Ascending aorta (tissue), 2 donors: ENCODE measurements around the gene FOXJ3. TPM values are rescaled to one million over a fixed set of nuclear protein-coding genes. Genes with fewer than 3 reads are reported as not detected.

ENCODE experiments used
- DNase-seq, 2 donors: peaks; one replicate each; pipeline ENCODE4 v3.0.0-alpha.2; 2019; ENCODE audit warnings: low spot score in 2 of 2
- H3K27ac ChIP-seq, 2 donors: fragments of 200-600 bp; sonication (generic); one replicate each; pipeline ENCODE4 v1.5.1; 2016 to 2017; ENCODE audit warnings: mild to moderate bottlenecking in 1 of 2
- H3K27me3 ChIP-seq: fragments of 200-600 bp; sonication (generic); one replicate; pipeline ENCODE4 v1.5.1; 2017
- H3K36me3 ChIP-seq, 2 donors: fragments of 200-600 bp; sonication (generic); one replicate each; pipeline ENCODE4 v1.5.1; 2016
- H3K4me1 ChIP-seq, 2 donors: fragments of 200-600 bp; sonication (generic); one replicate each; pipeline ENCODE4 v1.5.1; 2016 to 2017; ENCODE audit warnings: mild to moderate bottlenecking in 1 of 2
- H3K4me3 ChIP-seq, 2 donors: fragments of 200-600 bp; sonication (generic); one replicate each; pipeline ENCODE4 v1.5.1; 2016 to 2017; ENCODE audit warnings: mild to moderate bottlenecking in 1 of 2
- H3K9me3 ChIP-seq, 2 donors: fragments of 200-600 bp; sonication (generic); one replicate each; pipeline ENCODE4 v1.5.1; 2016
- CTCF ChIP-seq, 3 experiments: fragments of 200-600 bp in 2 of 3; fragments of 450-650 bp in 1 of 3; sonication (generic) in 2 of 3; IDR thresholded peaks; one replicate each; pipeline ENCODE4 v1.5.1; 2016 to 2019; ENCODE audit warnings: antibody characterized with exemption in 3 of 3, mild to moderate bottlenecking in 1 of 3, moderate library complexity in 1 of 3
- intact Hi-C: fragments of 100-400 bp; cut with DNase I; formaldehyde crosslinking; loops from one replicate; pipeline ENCODE4 v1.15.1; 2023
- total RNA-seq: library from RNA; depleted of rRNA; stranded (reverse); fragments of >200 nt; gene quantifications from one replicate; pipeline ENCODE4 v1.1.0, GENCODE V29; 2016

FOXJ3 gene
- total RNA-seq, 1 donor from 2014 or later: 62.8 TPM

DNA sequence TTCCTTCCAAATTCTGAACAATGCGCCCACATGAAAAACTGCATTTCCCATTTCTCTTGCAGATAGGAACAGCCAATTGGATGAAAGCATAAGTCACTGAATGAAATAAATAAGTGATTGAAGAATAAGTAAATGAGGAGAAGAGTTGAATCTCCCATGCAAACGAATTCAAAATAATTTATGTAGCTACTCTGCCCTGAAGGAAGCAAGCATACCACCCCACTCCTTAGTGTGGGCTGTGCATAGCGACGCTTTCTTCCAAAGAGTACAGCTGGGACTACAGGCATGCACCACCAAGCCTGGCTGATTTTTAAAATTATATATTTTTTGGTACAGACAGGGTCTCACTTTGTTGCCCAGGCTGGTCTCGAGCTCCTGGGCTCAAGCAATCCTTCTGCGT, 29.1 kb upstream of the FOXJ3 start:
- Histone ChIP-seq H3K27ac (no peak overlapping the region), H3K4me1 (no peaks in the 10 kb centered on the region), H3K4me3 (no peak overlapping the region), H3K9me3 (no peaks in the 10 kb centered on the region), H3K27me3 (no peaks in the 10 kb centered on the region), H3K36me3 (no peaks in the 10 kb centered on the region)
- DNase-seq: no peak
- intact Hi-C loops: no loop called here
- TF ChIP-seq CTCF (IDR thresholded peaks at IDR 0.05): no peak

GRCh38 chr1:42359466-42359865, 24.4 kb upstream of the FOXJ3 start:
- no peaks in the 10 kb centered on the region for H3K9me3 ChIP-seq
- no peak for DNase-seq
- H3K4me1 ChIP-seq: no peaks in the 10 kb centered on the region
- H3K36me3 ChIP-seq: no peaks in the 10 kb centered on the region
- intact Hi-C loops: no loop called here
- H3K27me3 ChIP-seq: no peaks in the 10 kb centered on the region
- no peak for TF ChIP-seq CTCF (IDR thresholded peaks at IDR 0.05)
- H3K27ac ChIP-seq: no peak overlapping the region
- H3K4me3 ChIP-seq: no peak overlapping the region

DNA sequence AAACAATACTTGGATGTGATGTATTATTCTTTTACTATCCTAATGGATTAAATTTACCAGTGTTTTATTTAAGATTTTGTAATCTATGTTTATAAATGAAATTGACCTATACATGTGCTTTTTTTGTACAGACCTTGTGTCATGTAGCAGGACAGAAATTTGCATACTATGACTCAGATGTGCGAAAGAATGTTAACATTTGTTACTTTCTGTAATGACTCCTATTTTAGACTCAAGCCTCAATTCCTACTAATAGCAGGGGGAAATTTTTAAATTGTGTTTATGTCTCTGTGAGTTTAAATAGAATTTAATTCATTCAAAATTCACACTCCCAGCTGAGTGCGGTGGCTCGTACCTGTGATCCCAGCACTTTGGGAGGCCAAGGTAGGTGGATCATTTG, 23.8 kb upstream of the FOXJ3 start:
- TF ChIP-seq CTCF (IDR thresholded peaks at IDR 0.05): no peak
- H3K36me3 ChIP-seq: no peaks in the 10 kb centered on the region
- no peak overlapping the region for H3K4me3 ChIP-seq
- intact Hi-C loops: no loop called here
- H3K27me3 ChIP-seq: no peaks in the 10 kb centered on the region
- DNase-seq: no peak
- no peak overlapping the region for H3K27ac ChIP-seq
- H3K4me1 ChIP-seq: no peaks in the 10 kb centered on the region
- no peaks in the 10 kb centered on the region for H3K9me3 ChIP-seq

- intact Hi-C loops: no loop called here
- no peak for TF ChIP-seq CTCF (IDR thresholded peaks at IDR 0.05)
- no peaks in the 10 kb centered on the region for H3K9me3 ChIP-seq
- no peak for DNase-seq
- H3K27me3 ChIP-seq: no peaks in the 10 kb centered on the region
- H3K4me3 ChIP-seq: no peak overlapping the region
- no peak overlapping the region for H3K27ac ChIP-seq
- no peaks in the 10 kb centered on the region for H3K36me3 ChIP-seq
- H3K4me1 ChIP-seq: no peaks in the 10 kb centered on the region
Measured at GRCh38 chr1:42350086-42350485, 15.1 kb upstream of the FOXJ3 start.

- no peak overlapping the region for H3K4me3 ChIP-seq
- H3K9me3 ChIP-seq: no peaks in the 10 kb centered on the region
- DNase-seq: no peak
- H3K4me1 ChIP-seq: no peaks in the 10 kb centered on the region
- no peak for TF ChIP-seq CTCF (IDR thresholded peaks at IDR 0.05)
- intact Hi-C loops: no loop called here
- no peak overlapping the region for H3K27ac ChIP-seq
- H3K36me3 ChIP-seq: no peaks in the 10 kb centered on the region
- H3K27me3 ChIP-seq: no peaks in the 10 kb centered on the region
Measured at GRCh38 chr1:42348498-42348897, 13.5 kb upstream of the FOXJ3 start.

- no peaks in the 10 kb centered on the region for H3K9me3 ChIP-seq
- intact Hi-C loops: no loop called here
- no peaks in the 10 kb centered on the region for H3K36me3 ChIP-seq
- H3K27me3 ChIP-seq: no peaks in the 10 kb centered on the region
- H3K4me1 ChIP-seq: no peaks in the 10 kb centered on the region
- H3K27ac ChIP-seq: no peak overlapping the region
- DNase-seq: no peak
- no peak overlapping the region for H3K4me3 ChIP-seq
- TF ChIP-seq CTCF (IDR thresholded peaks at IDR 0.05): no peak
Measured at GRCh38 chr1:42343049-42343448, 8.0 kb upstream of the FOXJ3 start.
